Measurements from ENCODE around the gene IRF6.
A peak's percentile ranks its signal among the peaks of the same experiment; 100 is the strongest.

IRF6 gene

GRCh38 chr1:209752890-209753289 is 53.1 kb downstream of the IRF6 start:
- no peak for TF ChIP-seq CTCF (IDR thresholded peaks at IDR 0.05; ENCODE audit: low read depth, low read length)
- in situ Hi-C loops (cut with HindIII; ENCODE audit: low sequenced_read_pairs): no loop called here
- H3K4me3 ChIP-seq (ENCODE audit: low read depth, low read length): no peak overlapping the region
- DNase-seq (ENCODE audit: low read depth, low spot score): no peak

GRCh38 chr1:209751627-209752231 is 54.2 kb downstream of the IRF6 start:
- no peak for TF ChIP-seq CTCF (IDR thresholded peaks at IDR 0.05; ENCODE audit: low read depth, low read length)
- in situ Hi-C loops (cut with HindIII; ENCODE audit: low sequenced_read_pairs): no loop called here
- no peak overlapping the region for H3K4me3 ChIP-seq (ENCODE audit: low read depth, low read length)
- DNase-seq (ENCODE audit: low read depth, low spot score): no peak

- in situ Hi-C loops (cut with HindIII; ENCODE audit: low sequenced_read_pairs): no loop called here
Measured at GRCh38 chr1:209749670-209750323, 56.1 kb downstream of the IRF6 start.

GRCh38 chr1:209749205-209749604 is 56.7 kb downstream of the IRF6 start:
- no peak overlapping the region for H3K4me3 ChIP-seq (ENCODE audit: low read depth, low read length)
- in situ Hi-C loops (cut with HindIII; ENCODE audit: low sequenced_read_pairs): no loop called here
- DNase-seq (ENCODE audit: low read depth, low spot score): no peak
- no peak for TF ChIP-seq CTCF (IDR thresholded peaks at IDR 0.05; ENCODE audit: low read depth, low read length)

More at GRCh38 chr1:209749670-209750323, 56.1 kb downstream of the IRF6 start:
- DNase-seq (ENCODE audit: low read depth, low spot score): no peak
- no peak for TF ChIP-seq CTCF (IDR thresholded peaks at IDR 0.05; ENCODE audit: low read depth, low read length)
- H3K4me3 ChIP-seq (ENCODE audit: low read depth, low read length): no peak overlapping the region

GRCh38 chr1:209748620-209749019 is 57.3 kb downstream of the IRF6 start:
- in situ Hi-C loops (cut with HindIII; ENCODE audit: low sequenced_read_pairs): no loop called here
- TF ChIP-seq CTCF (IDR thresholded peaks at IDR 0.05; ENCODE audit: low read depth, low read length): no peak
- no peak overlapping the region for H3K4me3 ChIP-seq (ENCODE audit: low read depth, low read length)
- DNase-seq (ENCODE audit: low read depth, low spot score): no peak

GRCh38 chr1:209747580-209748262 is 58.2 kb downstream of the IRF6 start:
- peak; percentile 75 for TF ChIP-seq CTCF (IDR thresholded peaks at IDR 0.05; ENCODE audit: low read depth, low read length)
- no peak overlapping the region for H3K4me3 ChIP-seq (ENCODE audit: low read depth, low read length)
- DNase-seq (ENCODE audit: low read depth, low spot score): peak; percentile 94
- in situ Hi-C loops (cut with HindIII; ENCODE audit: low sequenced_read_pairs): no loop called here

Data from astrocyte of the spinal cord (primary cell).